HUES6 (cell line): Measurements from ENCODE around the gene PSME2.

Experiments
- H3K27ac ChIP-seq: 2 replicates; pipeline ENCODE4 v1.7.0; 2013; ENCODE audit warnings: low read depth, mild to moderate bottlenecking, low read length, inconsistent platforms
- H3K27me3 ChIP-seq: 2 replicates; pipeline ENCODE4 v1.6.1; 2013; ENCODE audit warnings: low read length; ENCODE audit not compliant: control insufficient read depth, insufficient read depth
- H3K36me3 ChIP-seq: 2 replicates; pipeline ENCODE4 v1.6.1; 2013; ENCODE audit warnings: low read length; ENCODE audit not compliant: control insufficient read depth, insufficient read depth
- H3K4me1 ChIP-seq: 2 replicates; pipeline ENCODE4 v1.6.1; 2013; ENCODE audit warnings: low read length; ENCODE audit not compliant: control insufficient read depth, insufficient read depth
- H3K4me3 ChIP-seq: 2 replicates; pipeline ENCODE4 v1.5.1; 2013; ENCODE audit warnings: low read depth, low read length
- H3K9ac ChIP-seq: one replicate; pipeline ENCODE4 v1.6.1; 2013; ENCODE audit warnings: mild to moderate bottlenecking, low read length
- H3K9me3 ChIP-seq: 2 replicates; pipeline ENCODE4 v1.6.1; 2013; ENCODE audit warnings: low read depth, low read length; ENCODE audit not compliant: control insufficient read depth, insufficient read depth

Gene PSME2

DNA sequence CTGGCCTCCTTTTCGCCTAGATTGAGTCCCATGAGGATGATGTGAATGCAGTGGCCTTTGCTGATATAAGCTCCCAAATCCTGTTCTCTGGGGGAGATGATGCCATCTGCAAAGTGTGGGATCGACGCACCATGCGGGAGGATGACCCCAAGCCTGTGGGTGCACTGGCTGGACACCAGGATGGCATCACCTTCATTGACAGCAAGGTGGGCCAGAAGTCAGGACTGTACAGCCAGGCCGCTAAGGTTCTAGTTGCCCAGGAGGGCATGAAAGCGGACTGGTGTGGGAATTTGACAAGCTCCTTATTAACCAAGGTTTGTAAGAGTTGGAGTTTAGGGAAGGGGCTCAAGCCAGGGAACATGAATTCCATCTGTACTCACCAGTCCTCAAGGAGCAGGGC lies 26.7 kb downstream of the PSME2 start:
- H3K4me1 ChIP-seq: 0 out of 2 replicates have a peak, but pooled peaks cover 6% of the 10 kb centered on the region
- H3K27ac ChIP-seq: no peak overlapping the region
- no peaks in the 10 kb centered on the region for H3K27me3 ChIP-seq
- H3K4me3 ChIP-seq: no peak overlapping the region
- H3K36me3 ChIP-seq: peaks cover 66% of the 10 kb centered on the region
- H3K9ac ChIP-seq: no peak overlapping the region
- no peaks in the 10 kb centered on the region for H3K9me3 ChIP-seq

DNA sequence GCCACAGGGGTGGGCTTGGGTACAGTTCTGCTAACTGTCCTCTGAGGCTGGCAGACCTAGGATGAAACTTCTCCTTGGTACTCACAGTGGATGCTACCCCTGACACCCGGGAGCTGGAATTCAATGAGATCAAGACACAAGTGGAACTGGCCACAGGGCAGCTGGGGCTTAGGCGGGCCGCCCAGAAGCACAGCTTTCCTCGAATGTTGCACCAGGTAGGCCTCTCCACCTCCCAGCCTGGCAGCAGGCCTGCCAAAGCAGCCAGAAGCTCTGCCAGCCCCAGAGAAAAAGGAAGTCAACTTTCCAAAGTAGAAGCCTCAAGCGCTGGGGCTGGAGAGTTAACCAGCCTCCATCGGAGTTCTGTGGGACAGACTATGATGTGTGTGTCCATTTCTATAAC lies 29.2 kb downstream of the PSME2 start:
- Histone ChIP-seq H3K27me3 (no peaks in the 10 kb centered on the region), H3K4me3 (no peak overlapping the region), H3K4me1 (0 out of 2 replicates have a peak, but pooled peaks cover 6% of the 10 kb centered on the region), H3K36me3 (peaks cover 49% of the 10 kb centered on the region), H3K9ac (no peak overlapping the region), H3K9me3 (no peaks in the 10 kb centered on the region), H3K27ac (no peak overlapping the region)

DNA sequence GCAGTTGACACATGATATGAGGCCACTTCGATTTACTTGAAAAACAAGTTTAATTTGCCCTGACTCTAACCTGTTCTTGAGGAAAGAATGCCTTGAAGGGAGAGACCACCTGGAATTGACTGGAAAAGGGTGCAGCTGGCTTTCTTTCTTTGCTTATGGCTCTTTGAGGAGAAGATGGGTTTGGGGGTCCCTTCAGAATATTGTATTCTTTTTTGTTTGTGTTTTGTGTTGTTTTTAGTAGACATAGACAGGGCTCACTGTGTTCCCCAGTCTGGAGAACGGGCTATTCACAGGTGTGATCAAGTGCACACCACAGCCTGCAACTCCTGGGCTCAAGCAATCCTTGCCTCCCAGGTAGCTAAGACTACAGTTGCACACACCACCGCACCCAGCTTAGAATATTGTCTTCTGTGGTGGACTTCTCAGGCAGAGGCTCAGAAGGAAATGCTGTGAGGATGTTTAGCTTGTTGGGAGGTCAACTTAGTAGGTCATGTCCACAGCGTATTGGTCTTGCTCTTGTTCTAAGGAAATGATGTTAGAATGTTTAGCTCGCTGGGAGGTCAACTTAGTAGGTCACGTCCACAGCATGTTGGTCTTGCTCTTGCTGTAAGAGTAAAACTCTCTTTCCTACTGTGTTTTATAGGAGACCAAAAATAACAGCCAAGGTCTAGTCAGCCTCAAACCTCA lies 30.1 kb downstream of the PSME2 start:
- H3K4me1 ChIP-seq: 0 out of 2 replicates have a peak, but pooled peaks cover 6% of the 10 kb centered on the region
- H3K27me3 ChIP-seq: no peaks in the 10 kb centered on the region
- no peak overlapping the region for H3K9ac ChIP-seq
- peak overlapping the region; percentile 86 for H3K4me3 ChIP-seq
- no peaks in the 10 kb centered on the region for H3K9me3 ChIP-seq
- H3K36me3 ChIP-seq: peaks cover 43% of the 10 kb centered on the region
- H3K27ac ChIP-seq: no peak overlapping the region

DNA sequence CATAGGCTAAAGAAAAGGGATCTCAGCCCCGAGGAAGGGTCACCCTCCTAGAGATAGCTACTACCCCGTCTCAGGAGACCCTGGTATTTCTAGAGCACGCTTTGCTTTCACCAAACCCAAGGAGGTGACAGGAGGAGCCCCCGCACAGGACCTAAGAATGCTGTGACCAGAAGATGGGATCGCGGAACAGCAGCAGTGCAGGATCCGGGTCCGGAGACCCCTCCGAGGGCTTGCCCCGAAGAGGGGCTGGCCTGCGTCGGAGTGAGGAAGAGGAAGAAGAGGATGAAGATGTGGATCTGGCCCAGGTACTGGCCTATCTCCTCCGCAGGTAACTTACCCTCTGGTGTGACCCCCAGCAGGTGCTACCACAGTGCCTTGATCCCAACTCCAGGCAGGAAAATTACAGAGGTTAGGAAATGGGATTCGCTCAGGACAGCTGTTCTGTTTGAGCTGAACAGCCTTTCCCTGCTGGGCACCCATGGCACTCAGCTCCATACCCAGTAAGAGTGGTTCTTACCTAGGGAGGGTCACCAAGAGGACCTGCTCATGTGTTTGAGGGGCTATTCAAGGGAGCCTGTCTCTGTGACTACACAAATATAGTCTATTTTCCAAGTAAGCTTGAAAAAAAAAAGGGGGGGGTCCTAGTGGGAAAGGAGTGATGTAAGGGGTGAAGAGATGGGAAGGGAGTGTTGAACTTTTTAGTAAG lies 30.8 kb downstream of the PSME2 start:
- no peaks in the 10 kb centered on the region for H3K27me3 ChIP-seq
- peak overlapping the region; percentile 87 for H3K9ac ChIP-seq
- H3K36me3 ChIP-seq: peaks cover 36% of the 10 kb centered on the region
- no peaks in the 10 kb centered on the region for H3K9me3 ChIP-seq
- H3K4me1 ChIP-seq: 0 out of 2 replicates have a peak, but pooled peaks cover 6% of the 10 kb centered on the region
- no peak overlapping the region for H3K27ac ChIP-seq
- peak overlapping the region; percentile 86 for H3K4me3 ChIP-seq

DNA sequence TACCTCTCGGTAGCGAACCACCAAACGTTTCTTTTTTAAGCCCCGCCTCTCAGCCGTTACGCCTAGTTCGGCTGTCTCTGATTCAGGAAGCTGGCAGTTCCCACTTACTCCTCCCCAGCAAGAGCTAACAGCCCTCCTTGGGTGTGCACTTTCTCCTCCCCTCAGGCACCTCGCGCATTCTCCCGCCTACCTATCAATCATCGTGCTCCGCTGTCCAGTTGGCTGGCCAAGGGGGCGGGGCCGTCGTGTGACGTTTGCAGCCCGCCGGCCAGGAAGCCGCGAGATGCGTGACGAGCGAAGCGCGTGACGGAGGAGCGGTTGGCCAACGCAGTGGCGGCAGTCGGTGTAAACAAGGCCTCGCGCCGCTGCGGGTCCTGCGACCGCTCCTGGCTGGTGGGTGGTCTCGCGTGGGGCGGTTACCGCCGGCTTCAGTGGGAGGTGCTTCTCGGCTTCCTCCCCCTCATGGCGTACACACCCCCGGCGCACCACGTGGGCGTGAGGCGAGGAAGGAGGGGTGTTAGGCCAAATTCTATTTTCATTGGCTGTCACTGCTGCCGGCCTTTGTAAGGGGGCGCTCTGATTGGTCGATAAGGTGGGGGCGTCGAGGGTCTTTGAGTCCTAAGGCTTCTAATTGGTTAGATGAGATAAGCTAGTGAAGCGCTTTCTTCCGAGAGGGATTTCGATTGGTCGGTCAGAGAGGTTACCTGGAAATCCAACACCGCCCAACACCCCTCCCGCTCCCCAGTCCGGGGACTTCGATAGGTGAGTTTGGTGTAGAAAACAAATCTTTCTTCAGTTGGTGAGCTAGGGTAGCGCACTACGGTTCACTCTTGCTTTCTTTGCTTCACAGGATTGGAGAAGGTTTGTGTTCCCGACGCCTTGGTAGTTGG lies 31.6 kb downstream of the PSME2 start, which contains the start of the genes DCAF11 and NRL:
Gene DCAF11 (plus strand): TSS at position 246 of the 890 bp plus-strand sequence. CDS start 818 bp downstream, outside the sequence.
Gene NRL (minus strand): TSS at position 418 of the 890 bp plus-strand sequence. CDS start 32,101 bp downstream, outside the sequence.
- Histone ChIP-seq H3K9me3 (no peaks in the 10 kb centered on the region), H3K4me3 (peak within 1 kb of the TSS; percentile 86), H3K27me3 (no peaks in the 10 kb centered on the region)

DNA sequence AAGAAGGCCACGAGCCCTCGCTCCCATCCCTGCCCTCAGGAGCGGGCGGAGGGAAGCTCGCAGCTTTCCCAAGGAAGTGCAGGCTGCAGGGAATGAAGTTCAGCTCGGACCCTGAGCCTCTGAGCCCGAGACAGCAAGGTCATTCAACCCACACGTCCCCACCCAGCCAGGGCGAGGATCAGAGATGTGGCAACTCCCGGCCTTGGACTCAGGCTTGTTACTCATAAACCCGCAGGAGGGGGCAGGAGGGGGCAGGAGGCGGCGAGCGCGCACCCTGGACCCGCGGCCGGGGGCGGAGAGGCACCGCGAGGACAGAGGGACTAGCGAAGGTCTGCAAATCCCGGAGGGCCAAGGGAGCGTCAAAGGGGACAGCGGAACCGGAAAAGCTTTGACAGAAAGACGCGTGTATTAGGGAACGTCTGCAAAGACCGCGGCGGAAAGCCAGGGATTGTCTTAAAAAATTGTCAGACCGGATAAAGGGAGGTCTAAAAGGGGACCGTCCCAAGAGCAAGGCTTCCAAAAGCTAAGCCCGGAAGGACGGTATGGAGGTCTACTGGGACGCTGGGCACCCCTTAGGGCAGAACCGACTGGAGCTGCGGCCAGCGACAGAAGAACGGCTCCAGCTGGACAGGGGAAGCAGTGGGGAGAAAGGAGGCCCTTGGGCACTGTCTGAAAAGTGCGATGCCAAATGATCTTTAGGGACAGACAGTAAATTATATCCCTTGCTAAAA lies 32.4 kb downstream of the PSME2 start:
- Histone ChIP-seq H3K4me3 (peak overlapping the region; percentile 86), H3K36me3 (peaks cover 24% of the 10 kb centered on the region), H3K4me1 (0 out of 2 replicates have a peak, but pooled peaks cover 6% of the 10 kb centered on the region), H3K9me3 (no peaks in the 10 kb centered on the region), H3K9ac (peak overlapping the region; percentile 79), H3K27ac (peak overlapping the region; percentile 42; the same call in 1 of the 2 replicates), H3K27me3 (no peaks in the 10 kb centered on the region)

More for the DNA sequence above, 31.6 kb downstream of the PSME2 start, which contains the start of the genes DCAF11 and NRL:
- Histone ChIP-seq H3K27ac (peak within 1 kb of the TSS; percentile 82), H3K36me3 (peaks cover 32% of the 10 kb centered on the region), H3K4me1 (0 out of 2 replicates have a peak, but pooled peaks cover 6% of the 10 kb centered on the region), H3K9ac (peak within 1 kb of the TSS; percentile 87)

DNA sequence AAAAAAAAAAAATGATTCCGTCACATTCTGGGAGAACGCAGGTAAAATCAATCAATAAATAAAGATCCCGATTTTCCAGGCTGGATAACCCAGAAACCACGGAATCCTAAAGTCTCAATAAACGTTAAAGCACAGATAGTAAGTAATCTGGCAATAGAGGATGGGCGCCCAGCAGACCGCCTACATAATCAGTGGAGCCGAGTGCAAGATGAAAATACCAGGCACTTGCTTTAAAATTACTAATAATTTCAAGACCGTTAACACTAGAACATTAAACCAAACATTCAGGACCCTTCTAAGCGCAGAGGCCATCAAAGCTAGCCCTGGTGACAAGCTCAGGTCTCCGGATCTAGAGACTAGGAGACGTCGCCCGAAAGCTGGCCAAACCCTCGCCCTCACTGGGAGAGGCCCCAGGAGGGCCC lies 33.0 kb downstream of the PSME2 start:
- Histone ChIP-seq H3K9me3 (no peaks in the 10 kb centered on the region), H3K27me3 (no peaks in the 10 kb centered on the region), H3K36me3 (peaks cover 18% of the 10 kb centered on the region), H3K27ac (peak overlapping the region; percentile 42; the same call in 1 of the 2 replicates), H3K9ac (peak overlapping the region; percentile 79), H3K4me1 (0 out of 2 replicates have a peak, but pooled peaks cover 6% of the 10 kb centered on the region), H3K4me3 (peak overlapping the region; percentile 86)

DNA sequence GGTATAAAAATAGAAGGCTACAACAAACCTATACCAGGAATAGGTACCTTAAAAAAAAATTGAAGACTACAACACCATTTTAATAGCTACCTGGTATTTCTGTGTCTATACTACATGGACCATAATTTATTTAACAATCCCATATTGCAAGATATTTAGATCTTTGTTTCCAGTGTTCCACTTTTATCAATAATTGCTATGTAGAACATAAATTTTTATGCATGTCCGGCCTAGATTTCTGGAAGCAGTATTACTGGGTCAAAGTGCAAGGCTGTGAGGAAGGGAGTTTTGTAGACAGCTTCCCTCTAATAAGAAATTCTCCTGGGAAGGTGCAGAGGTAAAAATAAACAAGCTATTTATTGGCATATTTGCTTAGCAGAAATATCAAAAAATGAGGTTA lies 35.9 kb downstream of the PSME2 start:
- 0 out of 2 replicates have a peak, but pooled peaks cover under 1% of the 10 kb centered on the region for H3K4me1 ChIP-seq
- H3K4me3 ChIP-seq: no peak overlapping the region
- H3K27me3 ChIP-seq: no peaks in the 10 kb centered on the region
- no peaks in the 10 kb centered on the region for H3K9me3 ChIP-seq
- H3K9ac ChIP-seq: no peak overlapping the region
- no peak overlapping the region for H3K27ac ChIP-seq
- H3K36me3 ChIP-seq: no peaks in the 10 kb centered on the region

DNA sequence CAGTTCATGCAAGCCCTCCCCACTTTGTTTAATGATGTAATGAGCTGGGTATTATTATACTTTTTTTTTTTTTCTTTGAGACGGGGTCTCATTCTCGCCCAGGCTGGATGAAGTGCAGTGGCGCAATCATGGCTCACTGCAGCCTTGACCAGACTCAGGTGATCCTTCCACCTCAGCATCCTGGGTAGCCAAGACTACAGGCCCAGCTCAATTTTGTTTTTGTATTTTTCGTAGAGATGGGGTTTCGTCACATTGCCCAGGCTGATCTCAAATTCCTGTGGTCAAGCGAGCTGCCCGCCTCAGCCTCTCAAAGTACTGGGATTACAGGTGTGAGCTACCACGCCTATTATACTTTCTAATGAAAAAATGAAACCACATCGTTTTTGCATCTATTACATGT lies 36.4 kb downstream of the PSME2 start:
- Histone ChIP-seq H3K9ac (no peak overlapping the region), H3K4me1 (no peaks in the 10 kb centered on the region), H3K27ac (no peak overlapping the region), H3K4me3 (no peak overlapping the region), H3K9me3 (0 out of 2 replicates have a peak, but pooled peaks cover 3% of the 10 kb centered on the region), H3K36me3 (peaks cover 2% of the 10 kb centered on the region; the same call in 1 of the 2 replicates), H3K27me3 (no peaks in the 10 kb centered on the region)

DNA sequence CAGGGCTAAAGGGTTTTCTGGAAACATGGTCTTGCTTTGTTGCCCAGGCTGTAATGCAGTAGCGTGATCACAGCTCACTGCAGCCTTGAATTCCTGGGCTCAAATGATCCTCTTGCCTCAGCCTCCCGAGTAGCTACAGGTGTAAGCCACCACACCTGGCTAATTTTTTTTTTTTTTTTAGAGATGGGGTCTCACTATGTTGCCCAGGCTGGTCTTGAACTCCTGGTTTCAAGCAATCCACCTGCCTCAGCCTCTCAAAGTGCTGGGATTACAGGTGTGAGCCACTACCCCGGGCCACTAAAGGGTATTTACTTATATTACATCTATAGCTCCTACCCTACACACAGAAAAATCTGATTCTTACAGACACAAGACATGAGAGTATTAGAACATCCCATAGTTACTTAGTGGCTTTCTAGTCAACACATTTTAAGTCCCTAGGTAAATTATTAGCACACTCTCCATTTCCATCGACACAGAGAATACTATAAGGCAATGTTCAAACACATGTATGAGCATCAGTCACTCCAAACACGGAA lies 38.0 kb downstream of the PSME2 start:
- no peaks in the 10 kb centered on the region for H3K27me3 ChIP-seq
- H3K27ac ChIP-seq: no peak overlapping the region
- no peak overlapping the region for H3K4me3 ChIP-seq
- peaks cover 16% of the 10 kb centered on the region for H3K36me3 ChIP-seq
- H3K4me1 ChIP-seq: no peaks in the 10 kb centered on the region
- peaks cover 19% of the 10 kb centered on the region for H3K9me3 ChIP-seq
- H3K9ac ChIP-seq: no peak overlapping the region
